PC-9 (cell line): Measurements from ENCODE around the gene ADAMTS15. TPM values are rescaled to one million over a fixed set of nuclear protein-coding genes. Genes with fewer than 3 reads are reported as not detected.

Experiments
- BruUV-seq: library from RNA; stranded (reverse); fragments of 400-500 nt; replicated peaks from 2 replicates; lab custom pipeline; 2021; lab: Mats Ljungman, UMichigan
- CTCF ChIA-PET: fragments of 300-600 bp; sonication (Branson Sonifier 250); formaldehyde crosslinking; loops from one replicate; lab custom pipeline; 2022; ENCODE audit warnings: antibody characterized with exemption; lab: Charles Lee
- POLR2A ChIA-PET: fragments of 300-600 bp; sonication (Branson Sonifier 250); formaldehyde crosslinking; loops from one replicate; lab custom pipeline; 2022; ENCODE audit warnings: antibody characterized with exemption; ENCODE audit not compliant: unreplicated experiment; lab: Charles Lee
- DNase-seq, 2 experiments: peaks; one replicate each; pipeline versions ENCODE4 v3.0.0 to v3.0.0-alpha.2; 2015 to 2022; ENCODE audit warnings: mixed read lengths in 1 of 2
- H2AFZ ChIP-seq: fragments of 200-600 bp; sonication (generic); 2 replicates; pipeline ENCODE4 v1.8.1; 2017; ENCODE audit warnings: antibody characterized with exemption
- H3F3A ChIP-seq: fragments of 200-600 bp; sonication (generic); 2 replicates; pipeline ENCODE4 v1.8.1; 2017; ENCODE audit warnings: antibody characterized with exemption, mild to moderate bottlenecking, low read depth; ENCODE audit not compliant: insufficient read depth
- H3K27ac ChIP-seq: fragments of 200-600 bp; sonication (generic); 2 replicates; pipeline ENCODE4 v1.6.1; 2016; ENCODE audit warnings: mixed run types
- H3K27me3 ChIP-seq: fragments of 200-600 bp; sonication (generic); 2 replicates; pipeline ENCODE4 v1.6.1; 2016; ENCODE audit warnings: low read depth, mixed run types; ENCODE audit not compliant: insufficient read depth
- H3K36me3 ChIP-seq: fragments of 200-600 bp; sonication (generic); 2 replicates; pipeline ENCODE4 v1.6.1; 2016; ENCODE audit warnings: low read depth, mixed run types
- H3K4me1 ChIP-seq: fragments of 200-600 bp; sonication (generic); replicated peaks from 2 replicates; pipeline ENCODE4 v1.6.1; 2016; ENCODE audit warnings: mixed run types; ENCODE audit not compliant: insufficient read depth
- H3K4me2 ChIP-seq: fragments of 200-600 bp; sonication (generic); 2 replicates; pipeline ENCODE4 v1.6.1; 2017; ENCODE audit warnings: mixed run types
- H3K4me3 ChIP-seq: fragments of 200-600 bp; sonication (generic); 2 replicates; pipeline ENCODE4 v1.6.1; 2016; ENCODE audit warnings: mixed run types
- H3K79me2 ChIP-seq: fragments of 200-600 bp; sonication (generic); 2 replicates; pipeline ENCODE4 v1.6.1; 2017; ENCODE audit warnings: low read depth, mixed run types
- H3K9me2 ChIP-seq: fragments of 200-600 bp; sonication (generic); 2 replicates; pipeline ENCODE4 v1.8.1; 2017; ENCODE audit warnings: mild to moderate bottlenecking; ENCODE audit not compliant: insufficient read depth
- H3K9me3 ChIP-seq: fragments of 200-600 bp; sonication (generic); 2 replicates; pipeline ENCODE4 v1.8.1; 2016; ENCODE audit warnings: low read depth; ENCODE audit not compliant: insufficient read depth
- H4K20me1 ChIP-seq: fragments of 200-600 bp; sonication (generic); 2 replicates; pipeline ENCODE4 v1.8.1; 2017; ENCODE audit not compliant: insufficient read depth
- CTCF ChIP-seq: fragments of 200-600 bp; sonication (generic); conservative IDR thresholded peaks from 2 replicates; pipeline ENCODE4 v1.6.1; 2017; ENCODE audit warnings: mixed run types, antibody characterized with exemption, mild to moderate bottlenecking, moderate library complexity
- EZH2 ChIP-seq: fragments of 200-600 bp; sonication (generic); IDR thresholded peaks from 2 replicates; pipeline ENCODE4 v1.8.0; 2017; ENCODE audit warnings: antibody characterized with exemption, low read depth
- intact Hi-C: fragments of 100-400 bp; cut with micrococcal nuclease; formaldehyde crosslinking; loops from one replicate; pipeline ENCODE4 v1.10.0; 2022; ENCODE audit not compliant: unreplicated experiment
- total RNA-seq: library from RNA; stranded (reverse); gene quantifications from 2 replicates; pipeline ENCODE4 v1.2.3, GENCODE V29; 2021

The ADAMTS15 gene
- total RNA-seq, 1 experiment from 2014 or later, result 2.2 TPM

- ChIA-PET CTCF (no interaction called here), POLR2A (interaction anchor here (0.7 kb wide), 1 partner anchor 112 kb away, joined by 3 read pairs; the partner anchor contains the start of gene ZBTB44)
- peaks cover 82% of the 10 kb centered on the region for H3K27me3 ChIP-seq
Measured at GRCh38 chr11:130426223-130426836, 22.1 kb upstream of the ADAMTS15 start.

GRCh38 chr11:130426837-130427341 lies 21.6 kb upstream of the ADAMTS15 start:
- no peaks in the 10 kb centered on the region for H3K4me1 ChIP-seq
- H3K36me3 ChIP-seq, result no peaks in the 10 kb centered on the region
- H3K4me3 ChIP-seq, result no peak overlapping the region
- no peak overlapping the region for H2AFZ ChIP-seq
- CTCF ChIA-PET, result no interaction called here
- no peak for TF ChIP-seq EZH2
- TF ChIP-seq CTCF, result no peak
- no peaks in the 10 kb centered on the region for H3K79me2 ChIP-seq
- intact Hi-C loops, result no loop called here
- H4K20me1 ChIP-seq, result no peaks in the 10 kb centered on the region
- no peaks in the 10 kb centered on the region; the same call in 1 of the 2 replicates for H3F3A ChIP-seq
- H3K27ac ChIP-seq, result no peak overlapping the region
- POLR2A ChIA-PET, result interaction anchor here (0.7 kb wide), 1 partner anchor 112 kb away, joined by 3 read pairs; the partner anchor contains the start of gene ZBTB44
- no TSS peak for BruUV-seq
- no peaks in the 10 kb centered on the region for H3K9me3 ChIP-seq
- H3K27me3 ChIP-seq, result peaks cover 77% of the 10 kb centered on the region
- DNase-seq, result no peak
- no peak overlapping the region for H3K4me2 ChIP-seq
- no peaks in the 10 kb centered on the region for H3K9me2 ChIP-seq

More at GRCh38 chr11:130426223-130426836, 22.1 kb upstream of the ADAMTS15 start:
- no peak overlapping the region for H3K27ac ChIP-seq
- no peak overlapping the region for H2AFZ ChIP-seq
- H3K4me1 ChIP-seq, result no peaks in the 10 kb centered on the region
- no peak for DNase-seq
- intact Hi-C loops, result no loop called here
- H3F3A ChIP-seq, result no peaks in the 10 kb centered on the region; the same call in 1 of the 2 replicates
- no peaks in the 10 kb centered on the region for H3K36me3 ChIP-seq
- no peak overlapping the region for H3K4me3 ChIP-seq
- TF ChIP-seq EZH2 (no peak), CTCF (no peak)
- H3K79me2 ChIP-seq, result no peaks in the 10 kb centered on the region
- no peaks in the 10 kb centered on the region for H4K20me1 ChIP-seq
- no peaks in the 10 kb centered on the region for H3K9me3 ChIP-seq
- H3K4me2 ChIP-seq, result no peak overlapping the region
- H3K9me2 ChIP-seq, result no peaks in the 10 kb centered on the region
- no TSS peak for BruUV-seq

GRCh38 chr11:130427581-130428315 lies 20.7 kb upstream of the ADAMTS15 start:
- Histone ChIP-seq H3K9me2 (no peaks in the 10 kb centered on the region), H3K36me3 (no peaks in the 10 kb centered on the region), H2AFZ (no peak overlapping the region), H3K4me3 (no peak overlapping the region), H3F3A (no peaks in the 10 kb centered on the region; the same call in 1 of the 2 replicates), H4K20me1 (no peaks in the 10 kb centered on the region), H3K27me3 (peaks cover 68% of the 10 kb centered on the region), H3K27ac (no peak overlapping the region), H3K79me2 (no peaks in the 10 kb centered on the region), H3K4me1 (no peaks in the 10 kb centered on the region), H3K9me3 (no peaks in the 10 kb centered on the region), H3K4me2 (no peak overlapping the region)
- ChIA-PET POLR2A (no interaction called here), CTCF (no interaction called here)
- TF ChIP-seq EZH2 (no peak), CTCF (no peak)
- intact Hi-C loops, result no loop called here
- BruUV-seq, result no TSS peak
- no peak for DNase-seq
